HuH-7.5 (cell line): Measurements from ENCODE around the gene PDZRN4.

Experiments
- DNase-seq: peaks from one replicate; pipeline ENCODE4 v3.0.0; 2011; ENCODE audit warnings: low spot score

PDZRN4 gene

DNA sequence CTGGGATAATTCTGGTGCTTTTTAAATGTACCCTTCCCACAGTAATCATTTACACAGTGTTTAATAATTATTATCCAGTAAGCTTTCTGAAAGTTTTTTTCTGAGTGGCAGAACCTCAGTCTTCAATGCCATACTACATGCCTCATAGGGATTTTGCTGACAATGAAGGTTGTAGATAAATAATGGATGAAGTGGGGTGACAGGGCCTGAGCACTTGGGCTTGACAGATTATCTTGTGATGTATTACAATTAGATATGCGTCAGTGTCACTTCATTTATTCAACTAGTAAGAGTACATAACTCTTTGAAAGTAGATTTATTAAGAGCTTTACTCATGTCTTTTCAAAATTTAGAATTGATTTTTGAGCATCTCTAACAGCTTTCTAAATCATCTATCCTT, 176.1 kb downstream of the PDZRN4 start:
- DNase-seq = no peak

DNA sequence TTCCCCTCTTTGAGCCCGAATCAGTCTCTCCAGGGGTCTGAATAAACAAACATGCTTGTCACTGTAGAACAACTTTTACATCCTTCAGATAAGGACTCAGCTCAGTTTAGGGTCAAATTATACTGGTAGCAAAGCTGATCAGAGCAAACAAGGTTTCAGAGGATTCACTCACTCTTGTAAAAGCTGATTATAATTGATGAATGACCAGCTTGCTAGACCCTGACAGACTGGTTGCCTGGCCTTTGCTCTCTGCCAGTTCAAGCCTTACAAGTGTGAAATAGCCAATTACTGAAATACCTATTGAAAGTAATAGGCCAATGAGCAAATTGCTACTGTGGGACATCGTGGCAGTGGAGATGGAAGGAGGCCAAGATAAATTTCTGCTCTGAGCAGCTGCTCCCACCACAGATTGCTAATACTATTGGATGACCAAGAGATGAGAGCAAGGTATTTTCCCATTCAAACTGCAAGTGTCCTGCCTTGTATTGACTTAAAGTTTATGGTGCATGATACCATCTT, 177.6 kb downstream of the PDZRN4 start:
- no peak for DNase-seq

DNA sequence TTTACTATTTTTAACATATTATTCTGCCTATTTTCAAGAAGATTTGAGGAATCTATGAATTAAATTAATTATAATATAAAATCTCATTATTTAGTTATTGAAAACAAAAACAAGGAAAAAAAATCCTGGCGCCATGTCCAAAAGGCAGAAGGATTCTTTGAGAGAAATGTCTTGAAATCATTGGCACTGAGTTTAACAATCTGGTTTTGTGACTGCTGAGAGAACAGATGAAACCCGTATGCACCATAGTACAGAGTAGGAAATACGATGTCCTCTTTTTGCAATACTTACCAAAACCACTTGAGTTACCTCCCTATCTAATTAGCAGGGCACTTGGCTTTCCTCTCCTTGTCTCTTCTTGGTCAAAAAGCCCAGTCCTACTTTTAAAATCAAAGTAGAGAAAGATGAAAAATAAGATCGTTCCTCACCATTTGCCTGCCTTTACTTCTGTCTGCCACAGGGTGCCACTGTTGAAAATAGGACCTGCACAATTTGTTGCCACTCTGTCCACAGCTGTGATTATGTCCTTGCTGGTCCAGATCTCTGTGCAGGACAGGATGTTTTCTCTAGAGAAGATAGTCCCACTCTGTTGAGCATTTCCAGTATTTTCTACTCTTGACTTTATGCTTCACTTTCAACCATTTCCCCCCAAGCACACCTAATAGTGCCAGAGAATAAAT, 179.7 kb downstream of the PDZRN4 start:
- no peak for DNase-seq

DNA sequence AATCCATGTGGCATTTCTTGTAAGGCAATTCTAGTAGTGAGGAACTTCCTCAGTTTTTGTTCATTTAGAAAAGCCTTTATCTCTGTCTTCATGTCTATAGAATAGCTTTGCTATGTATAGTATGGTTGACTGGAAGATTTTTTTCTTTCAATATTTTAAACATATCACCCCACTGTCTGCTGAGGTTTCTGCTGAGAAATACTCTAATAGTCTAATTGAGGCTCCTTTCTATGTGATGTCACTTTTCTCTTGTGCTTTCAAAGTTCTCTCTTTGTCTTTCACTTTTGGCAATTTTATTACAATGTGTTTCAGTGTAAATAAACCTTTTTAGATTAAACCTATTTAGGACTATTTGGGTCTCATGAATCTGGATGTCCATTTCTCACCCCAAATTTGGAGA, 192.8 kb downstream of the PDZRN4 start:
- no peak for DNase-seq

DNA sequence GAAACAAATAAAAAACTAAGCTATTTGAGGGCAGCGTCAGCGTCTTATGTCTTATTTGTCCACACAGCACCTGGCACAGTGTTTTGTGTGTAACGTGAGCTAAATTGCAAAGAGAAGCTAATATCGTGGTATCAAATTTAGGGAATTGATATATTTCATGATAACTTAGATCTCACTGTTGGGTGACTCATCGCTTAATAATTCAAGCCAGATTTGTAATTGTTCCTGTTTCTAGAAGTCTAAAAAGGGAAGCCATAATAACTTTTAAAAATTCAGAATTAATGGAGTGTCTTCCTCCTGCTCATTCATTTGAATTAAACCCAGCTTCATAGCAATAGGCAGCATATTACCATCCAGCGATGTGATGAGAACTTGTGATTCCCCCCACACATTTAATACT, 214.7 kb downstream of the PDZRN4 start:
- DNase-seq = no peak

DNA sequence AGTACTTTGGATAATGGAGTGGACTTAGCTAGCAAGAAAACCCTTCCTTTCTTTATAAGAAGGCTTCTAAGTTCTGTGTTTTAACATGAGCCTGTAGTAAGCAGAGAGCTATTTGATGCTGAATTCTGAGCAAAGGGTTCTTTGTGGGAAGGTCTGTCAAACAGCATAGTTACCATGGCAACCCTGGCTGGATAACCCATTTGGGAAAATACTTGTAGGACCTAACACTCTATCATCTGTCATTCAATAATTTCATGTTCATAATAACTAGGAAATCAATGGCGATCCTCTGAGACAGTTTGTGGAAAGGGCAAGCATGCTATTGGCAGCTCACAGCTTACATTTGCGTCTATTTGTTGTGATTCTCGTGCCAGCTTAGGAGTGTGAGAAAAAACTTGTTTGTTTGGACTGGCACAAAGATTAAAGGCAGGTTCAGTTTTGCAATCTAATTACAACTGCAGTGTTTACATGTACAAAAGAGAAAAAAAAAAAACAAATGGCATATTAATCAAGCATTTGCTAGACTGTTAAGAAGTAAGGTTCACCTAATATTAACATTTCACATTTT, 219.2 kb downstream of the PDZRN4 start:
- DNase-seq = no peak

DNA sequence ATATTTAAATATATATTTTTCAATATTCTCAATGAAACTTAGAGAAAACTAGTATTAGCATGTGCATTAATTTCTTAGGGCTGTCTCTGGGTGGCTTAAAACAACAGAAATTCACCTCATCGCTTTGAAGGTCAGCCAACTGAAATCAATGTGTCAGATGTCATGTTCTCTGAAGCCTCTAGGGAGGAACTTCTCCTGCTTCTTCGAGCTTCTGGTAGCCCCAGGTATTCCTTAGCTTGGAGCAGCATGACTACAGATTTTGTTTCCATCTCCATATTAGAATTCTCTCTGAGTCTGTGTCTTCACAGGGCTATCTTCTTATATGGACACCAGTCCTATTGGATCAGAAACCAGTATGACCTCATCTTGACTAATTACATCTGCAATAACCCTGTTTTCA, 221.5 kb downstream of the PDZRN4 start:
- no peak for DNase-seq

DNA sequence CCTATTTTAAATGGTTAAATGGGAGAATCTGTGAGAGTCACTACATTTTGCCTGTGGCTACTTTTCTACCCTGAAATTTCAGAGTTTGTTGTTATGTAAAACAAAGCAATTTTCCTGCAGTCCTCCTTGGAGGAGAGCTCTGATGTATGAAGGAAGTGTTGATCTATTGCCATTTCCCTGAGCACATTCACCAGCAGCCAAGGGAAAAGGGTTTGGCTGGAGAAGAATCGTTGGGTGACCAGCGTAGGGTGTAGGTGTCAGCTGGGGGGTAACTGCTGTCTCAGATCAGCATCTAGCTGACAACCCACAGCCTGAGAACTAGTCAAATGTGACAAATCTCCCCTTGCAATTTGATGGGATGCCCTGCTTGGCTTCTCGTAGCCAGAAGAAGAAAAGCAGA, 230.5 kb downstream of the PDZRN4 start:
- no peak for DNase-seq

DNA sequence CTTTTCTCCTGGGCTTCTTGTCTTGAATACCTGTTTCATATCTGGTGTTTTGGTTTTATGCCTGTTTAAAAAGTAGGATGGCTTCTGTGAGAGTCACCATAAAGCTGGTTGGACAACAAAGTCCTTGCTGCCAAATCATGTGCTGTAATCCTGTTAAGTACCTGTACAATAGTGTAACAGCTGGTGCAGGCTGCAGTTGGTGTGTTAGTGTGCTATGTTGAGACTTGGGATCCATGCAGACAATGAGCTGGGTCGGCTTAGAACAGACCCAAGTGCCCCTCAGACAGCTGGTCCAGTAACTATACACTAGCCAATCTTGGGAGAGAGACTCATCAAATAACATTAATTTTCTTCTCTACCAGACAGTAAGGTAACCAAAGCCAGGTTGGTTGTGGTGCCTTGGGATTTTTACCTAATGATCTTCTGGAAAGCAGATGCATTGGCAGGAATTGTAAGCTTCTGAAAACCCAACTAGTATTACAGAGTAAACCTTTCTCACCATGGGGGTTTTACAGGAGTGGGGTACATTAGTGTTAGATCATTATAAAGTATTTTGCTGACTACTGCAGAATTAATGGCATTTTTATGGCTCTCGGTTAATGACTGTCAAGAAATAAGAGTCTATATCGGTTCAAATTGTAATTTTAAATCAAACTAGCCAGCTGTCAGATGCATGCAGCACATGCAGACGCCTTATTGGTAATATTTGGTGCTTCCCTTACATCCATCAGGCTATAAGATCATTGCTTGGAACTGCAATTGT, 231.2 kb downstream of the PDZRN4 start:
- DNase-seq = no peak

DNA sequence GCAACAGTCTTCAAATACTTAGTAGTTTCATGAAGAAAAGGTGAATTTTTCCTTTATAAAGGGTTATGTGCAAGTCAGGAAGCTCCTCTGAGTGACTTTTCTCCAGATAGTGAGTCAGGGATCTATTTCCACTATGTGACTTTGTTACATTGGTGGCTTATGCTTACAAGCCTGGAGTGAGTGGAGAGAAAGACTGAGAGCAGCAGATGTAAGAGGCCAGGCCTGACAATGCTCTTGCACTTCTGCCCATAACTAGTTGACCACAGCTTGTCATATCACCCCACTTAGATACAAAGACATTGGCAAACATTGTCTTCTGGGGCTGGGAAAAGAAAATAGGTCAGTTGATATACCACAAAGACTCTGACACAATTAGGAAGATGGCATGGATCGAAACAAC, 236.5 kb downstream of the PDZRN4 start:
- DNase-seq = no peak

DNA sequence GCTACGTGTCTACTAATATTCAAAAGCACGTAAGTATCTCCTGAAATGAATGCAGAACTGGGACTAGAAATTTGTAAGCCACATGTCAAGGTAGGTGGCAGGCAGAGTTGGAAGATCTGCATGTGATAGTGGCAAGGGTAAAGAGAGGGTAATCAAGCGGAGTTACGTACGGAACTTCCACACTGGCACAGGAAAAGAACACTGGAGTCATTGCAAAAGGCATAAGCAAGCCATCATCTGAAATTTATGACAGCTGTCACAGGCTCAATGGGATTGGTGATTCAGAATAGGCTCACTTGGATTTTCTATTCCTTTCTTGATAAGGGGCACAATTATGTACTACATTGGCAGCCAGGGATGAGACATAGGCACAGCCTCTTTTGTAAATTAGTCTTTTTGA, 245.3 kb downstream of the PDZRN4 start:
- no peak for DNase-seq

DNA sequence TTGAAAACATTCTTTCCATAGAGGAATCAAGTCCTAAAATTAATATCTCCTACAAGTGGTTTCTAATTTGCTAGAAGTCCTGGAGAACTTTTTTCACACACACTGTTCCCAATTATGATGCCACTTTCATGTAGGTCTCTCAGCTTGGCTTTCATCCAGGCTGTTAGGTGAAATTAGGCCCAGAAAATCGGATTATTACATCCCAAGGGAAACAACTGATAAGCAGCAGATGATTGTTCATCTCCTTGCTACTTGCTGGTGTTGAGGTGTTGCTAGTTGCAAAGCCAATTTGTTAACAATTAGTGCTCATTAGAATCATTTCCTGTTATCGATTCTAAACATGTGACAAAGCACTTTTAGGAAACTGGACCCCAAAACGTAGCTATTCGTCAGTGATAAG, 248.0 kb downstream of the PDZRN4 start:
- no peak for DNase-seq

DNA sequence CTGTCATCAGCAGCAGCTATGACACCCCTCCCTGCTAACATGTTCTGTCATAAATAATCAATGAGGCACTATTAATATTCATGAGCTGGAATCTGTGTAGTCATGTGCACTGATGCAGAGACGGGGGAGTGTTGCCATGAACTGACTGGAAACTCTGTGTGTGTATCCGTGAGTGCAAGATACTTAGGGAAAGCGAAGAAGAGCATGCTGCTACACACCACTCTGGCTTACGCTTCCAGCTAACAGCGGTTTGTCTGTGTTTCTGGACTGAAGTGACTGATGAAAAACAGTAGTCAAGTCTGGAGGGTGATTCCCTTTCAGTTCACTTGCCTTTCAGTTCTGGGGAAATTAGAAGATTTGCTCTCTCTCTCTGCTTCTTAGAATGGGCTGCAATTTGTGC, 249.4 kb downstream of the PDZRN4 start:
- no peak for DNase-seq

DNA sequence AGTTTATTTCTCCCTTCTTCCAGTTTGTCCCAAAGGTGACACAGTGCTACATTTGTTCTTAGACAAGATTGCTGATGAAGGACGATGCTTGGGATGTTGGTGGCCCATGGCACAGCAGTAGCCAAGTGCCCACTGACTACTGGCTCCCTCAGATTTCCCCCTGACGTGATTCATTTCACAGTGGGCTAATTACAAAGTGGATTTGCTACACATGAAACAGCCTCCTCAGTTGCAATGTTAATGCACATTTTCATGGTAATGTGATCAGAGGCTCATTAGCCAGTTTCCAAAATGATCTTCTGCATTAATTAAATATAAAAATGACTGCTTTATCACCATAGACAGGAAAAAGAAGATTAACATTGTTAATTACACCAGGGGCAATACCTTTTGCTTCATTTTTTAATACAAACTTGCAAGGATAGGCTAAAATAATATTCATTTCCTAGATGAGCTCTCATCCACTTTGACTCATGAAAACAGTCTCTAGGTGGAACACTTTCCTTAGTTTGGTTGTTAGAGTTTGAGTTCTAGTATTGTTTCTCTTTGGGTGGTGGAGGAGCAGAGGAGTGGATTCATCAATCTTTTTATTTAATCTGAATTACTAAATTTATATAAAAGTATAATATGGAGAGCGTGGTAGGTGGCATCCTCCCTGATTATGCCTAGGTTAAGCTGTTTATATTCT, 250.9 kb downstream of the PDZRN4 start:
- no peak for DNase-seq

DNA sequence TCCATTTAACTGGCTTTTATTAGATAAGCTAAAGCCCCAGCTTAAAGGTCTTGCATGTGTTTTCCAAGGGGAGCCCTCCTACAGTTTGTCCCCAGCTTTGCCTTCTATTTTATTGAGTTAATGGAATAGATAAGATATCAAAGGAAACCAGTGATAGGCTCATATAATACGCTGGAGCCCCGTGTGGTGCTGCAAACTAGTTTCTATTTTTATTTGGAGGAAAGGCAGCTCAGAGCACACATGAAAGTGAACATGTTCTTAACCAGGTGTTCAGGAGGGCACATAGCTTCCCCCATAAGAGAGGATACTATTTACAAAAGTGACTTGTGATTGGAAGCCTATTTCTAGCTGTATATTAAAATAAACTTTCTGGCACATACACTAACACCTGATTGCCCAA, 251.7 kb downstream of the PDZRN4 start:
- no peak for DNase-seq

DNA sequence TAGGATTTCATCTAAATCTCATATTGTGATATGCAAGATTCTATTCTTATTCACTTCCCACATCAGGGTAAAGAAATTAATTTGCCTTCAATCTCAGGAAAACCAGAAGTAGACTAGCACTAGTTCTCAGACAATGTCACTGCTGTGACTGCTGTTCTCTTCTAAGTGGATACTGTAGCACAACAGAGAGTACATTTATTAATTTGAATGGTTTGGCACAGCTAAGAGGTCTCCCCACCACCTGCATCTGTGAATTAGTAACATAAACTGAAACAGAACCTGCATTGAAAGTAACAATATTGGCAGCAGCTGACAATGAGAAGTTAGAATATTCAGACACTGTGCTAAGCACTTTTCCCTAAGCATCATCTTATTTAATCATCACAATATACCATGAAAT, 253.1 kb downstream of the PDZRN4 start:
- DNase-seq = no peak

DNA sequence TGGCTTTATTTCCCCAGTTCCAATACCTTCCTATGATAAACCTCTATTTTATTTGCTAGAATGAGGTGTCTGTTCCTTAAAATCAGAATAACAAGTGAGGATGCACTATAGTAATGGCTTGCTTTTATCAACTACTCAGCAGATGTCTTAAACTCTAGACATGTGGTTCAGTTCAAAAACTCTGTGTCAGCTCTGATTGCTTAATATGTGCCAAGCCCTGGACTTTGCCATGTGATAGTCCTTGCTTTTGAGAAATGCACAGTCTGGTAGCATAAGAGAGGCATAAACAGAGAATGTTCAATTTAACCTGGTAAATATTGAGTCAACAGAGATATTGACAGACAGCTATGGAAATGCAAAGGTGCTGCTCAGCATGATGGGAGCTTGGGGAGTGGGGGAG, 254.8 kb downstream of the PDZRN4 start:
- no peak for DNase-seq

DNA sequence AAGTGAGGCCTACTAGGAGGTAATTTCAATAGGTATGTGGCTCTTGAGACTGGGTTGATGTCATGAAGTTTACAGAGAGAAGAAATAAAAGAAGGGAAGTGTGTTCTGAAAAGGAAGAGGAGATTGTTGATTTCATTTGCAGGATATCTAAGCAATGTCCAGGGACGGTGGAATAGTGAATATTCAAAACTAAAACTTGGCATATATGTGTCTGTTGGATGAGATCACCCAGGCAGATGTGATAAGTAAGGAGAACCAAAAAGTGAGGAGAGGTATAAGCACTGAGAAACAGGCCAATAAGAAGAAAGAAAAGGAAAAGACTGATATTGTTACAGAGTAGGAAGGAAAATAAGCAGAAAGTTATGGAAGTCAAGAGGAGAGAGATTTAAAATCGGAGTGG, 255.6 kb downstream of the PDZRN4 start:
- DNase-seq = no peak

DNA sequence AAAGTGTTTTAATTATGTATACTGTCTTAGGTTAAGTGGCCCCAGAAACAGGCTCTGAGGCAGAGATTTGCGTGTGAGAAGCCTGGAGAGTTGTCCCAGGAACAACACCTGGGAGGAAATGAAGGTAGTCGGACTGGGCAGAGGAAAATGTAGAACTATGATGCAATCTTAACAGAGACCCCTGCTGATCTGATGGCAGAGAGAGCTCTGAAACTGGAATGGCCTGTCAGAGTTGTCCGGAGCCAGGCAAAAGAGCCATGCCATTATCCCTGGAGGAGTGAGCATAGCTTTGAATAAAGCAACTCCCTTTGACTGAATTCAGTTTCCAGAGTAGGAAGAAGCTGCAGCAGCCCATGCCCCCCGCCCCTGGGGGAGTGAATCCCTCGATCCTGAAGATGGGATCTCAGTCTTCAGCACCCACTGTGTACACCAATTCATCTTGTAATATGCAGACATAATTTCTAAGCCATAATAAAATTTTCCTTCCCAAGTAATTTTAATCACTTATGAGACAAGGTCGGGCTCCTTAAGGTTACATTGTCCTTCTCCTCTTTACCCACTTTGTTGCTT, 264.8 kb downstream of the PDZRN4 start:
- DNase-seq = no peak

DNA sequence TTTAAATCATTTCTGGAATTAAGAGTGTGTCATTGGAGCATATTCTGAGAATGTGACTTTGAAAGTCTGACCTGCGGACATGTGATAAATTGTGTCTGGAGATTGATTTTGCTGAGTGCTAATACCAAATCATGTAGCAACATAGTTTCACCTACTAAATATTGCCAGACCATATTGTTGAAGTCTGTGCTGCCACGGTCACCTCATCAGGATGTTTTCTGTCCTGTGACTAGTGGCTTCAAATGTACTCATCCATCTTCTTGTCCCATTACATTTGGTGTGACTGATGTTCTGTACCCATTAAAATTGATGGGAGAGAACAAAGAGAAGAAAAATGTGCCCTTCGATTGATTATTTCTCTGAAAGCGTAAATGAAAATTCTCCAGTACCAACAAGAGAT, 265.3 kb downstream of the PDZRN4 start:
- DNase-seq = no peak

DNA sequence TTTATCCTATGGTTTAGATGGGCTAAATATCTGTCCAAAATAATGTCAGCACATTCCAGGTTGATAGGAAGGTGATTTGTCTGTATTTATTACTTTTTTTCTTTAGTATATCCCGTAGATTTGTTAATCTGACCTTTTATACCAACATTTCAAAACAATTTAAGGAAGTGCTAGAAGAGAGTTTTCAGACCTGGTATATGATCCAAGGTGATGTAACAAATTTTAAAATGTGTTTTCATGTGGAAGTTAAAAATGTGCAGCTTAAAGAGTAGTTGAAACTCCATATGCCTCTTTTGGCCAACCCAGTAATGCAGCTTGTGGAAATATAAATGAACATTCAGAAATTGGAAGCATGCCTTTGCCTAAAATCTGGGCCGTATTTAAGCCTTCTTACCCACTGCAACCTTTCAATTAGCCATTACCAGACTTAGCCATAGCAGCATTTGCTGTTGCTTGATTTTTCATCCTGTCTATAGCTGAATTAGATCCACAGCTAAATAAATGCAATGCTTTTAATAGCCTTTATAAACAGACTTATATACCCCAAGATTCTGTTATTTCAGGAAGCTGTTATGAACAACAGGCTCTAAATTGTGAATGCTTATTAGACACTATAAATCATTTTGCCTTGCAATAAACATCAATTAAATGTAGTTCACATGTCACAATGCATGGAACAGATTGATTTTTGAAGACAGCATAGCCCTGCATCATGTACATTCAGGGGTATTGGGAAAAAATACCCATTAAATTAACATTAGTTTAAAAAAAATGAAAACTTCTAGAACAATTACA, 271.2 kb downstream of the PDZRN4 start:
- DNase-seq = no peak

DNA sequence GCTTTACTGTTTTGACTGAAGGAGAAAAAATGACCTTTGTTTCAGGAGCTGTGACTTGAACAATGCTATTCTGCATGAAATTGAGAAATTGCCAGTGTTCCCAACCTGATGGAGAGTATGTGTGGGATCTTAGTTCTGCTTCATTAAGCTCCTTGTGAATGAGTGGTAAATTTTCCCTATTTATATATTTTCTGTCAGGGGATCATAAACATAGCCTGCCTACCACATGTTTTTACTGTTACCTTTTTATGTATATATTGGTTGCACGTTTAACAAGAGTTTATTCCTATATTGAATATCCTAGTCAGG, 271.7 kb downstream of the PDZRN4 start:
- DNase-seq = no peak
